Measurements from ENCODE around the gene BAAT.

DNA sequence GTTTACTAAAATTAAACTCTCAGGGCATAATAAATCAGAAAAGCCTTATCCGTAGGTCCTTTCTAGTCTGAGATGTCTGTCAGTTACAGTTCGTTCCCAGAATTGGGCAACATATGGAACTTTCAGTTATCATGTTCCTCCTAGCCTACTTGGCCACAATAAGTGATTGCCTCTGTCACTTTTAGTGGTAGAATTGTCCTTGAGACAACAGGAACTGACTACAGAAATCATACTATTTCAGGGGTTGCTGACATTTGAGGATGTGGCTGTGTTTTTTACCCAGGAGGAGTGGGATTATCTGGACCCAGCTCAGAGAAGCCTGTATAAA lies 14.8 kb upstream of the BAAT start:
- TF ChIP-seq, protein P1, sequence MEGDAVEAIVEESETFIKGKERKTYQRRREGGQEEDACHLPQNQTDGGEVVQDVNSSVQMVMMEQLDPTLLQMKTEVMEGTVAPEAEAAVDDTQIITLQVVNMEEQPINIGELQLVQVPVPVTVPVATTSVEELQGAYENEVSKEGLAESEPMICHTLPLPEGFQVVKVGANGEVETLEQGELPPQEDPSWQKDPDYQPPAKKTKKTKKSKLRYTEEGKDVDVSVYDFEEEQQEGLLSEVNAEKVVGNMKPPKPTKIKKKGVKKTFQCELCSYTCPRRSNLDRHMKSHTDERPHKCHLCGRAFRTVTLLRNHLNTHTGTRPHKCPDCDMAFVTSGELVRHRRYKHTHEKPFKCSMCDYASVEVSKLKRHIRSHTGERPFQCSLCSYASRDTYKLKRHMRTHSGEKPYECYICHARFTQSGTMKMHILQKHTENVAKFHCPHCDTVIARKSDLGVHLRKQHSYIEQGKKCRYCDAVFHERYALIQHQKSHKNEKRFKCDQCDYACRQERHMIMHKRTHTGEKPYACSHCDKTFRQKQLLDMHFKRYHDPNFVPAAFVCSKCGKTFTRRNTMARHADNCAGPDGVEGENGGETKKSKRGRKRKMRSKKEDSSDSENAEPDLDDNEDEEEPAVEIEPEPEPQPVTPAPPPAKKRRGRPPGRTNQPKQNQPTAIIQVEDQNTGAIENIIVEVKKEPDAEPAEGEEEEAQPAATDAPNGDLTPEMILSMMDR (IDR thresholded peaks at IDR 0.05) = no peak
- no peak for TF ChIP-seq POLR2A (IDR thresholded peaks at IDR 0.05)

Data from testis (tissue), 2 donors.